Inflammatory macrophage (primary cell): ENCODE data around the gene BMP8B.
A peak's percentile ranks its signal among the peaks of the same experiment; 100 is the strongest.
"Not testable (repeated sequence)": the region's sequence is repeated elsewhere in the genome, so short reads cannot be mapped to it uniquely, and the experiment has no call there.

ENCODE experiments used
- DNase-seq, 2 donors: peaks; one replicate each; pipeline ENCODE4 v3.0.0-alpha.2; 2020 to 2022

Gene BMP8B

GRCh38 chr1:39777306-39777705 is 11.4 kb downstream of the BMP8B start:
- no peak for DNase-seq

- no peak for DNase-seq
Measured at GRCh38 chr1:39776886-39777285, 11.8 kb downstream of the BMP8B start.

GRCh38 chr1:39776400-39776713 is 12.3 kb downstream of the BMP8B start:
- peak in 1 of 2 donors; percentile 25 for DNase-seq

GRCh38 chr1:39775676-39776399 is 12.8 kb downstream of the BMP8B start:
- DNase-seq: not testable (repeated sequence)

GRCh38 chr1:39775141-39775540 is 13.5 kb downstream of the BMP8B start:
- DNase-seq: not testable (repeated sequence)

- not testable (repeated sequence) for DNase-seq
Measured at GRCh38 chr1:39773369-39773979, 15.2 kb downstream of the BMP8B start.

GRCh38 chr1:39771022-39771532 is 17.6 kb downstream of the BMP8B start, which contains the start of gene OXCT2:
Gene OXCT2 (minus strand): TSS chr1:39771348. CDS start chr1:39771255, 93 bp downstream.
- not testable (repeated sequence) for DNase-seq

GRCh38 chr1:39770100-39771021 is 18.3 kb downstream of the BMP8B start:
- DNase-seq: peak in 1 of 2 donors; percentile 7

- DNase-seq: not testable (repeated sequence)
Measured at GRCh38 chr1:39769502-39769901, 19.2 kb downstream of the BMP8B start.

GRCh38 chr1:39766466-39766865 is 22.2 kb downstream of the BMP8B start:
- DNase-seq: not testable (repeated sequence)

- DNase-seq: not testable (repeated sequence)
Measured at GRCh38 chr1:39764512-39764911, 24.2 kb downstream of the BMP8B start.

GRCh38 chr1:39763619-39764374 is 24.9 kb downstream of the BMP8B start:
- DNase-seq: not testable (repeated sequence)

- DNase-seq: no peak
Measured at GRCh38 chr1:39762550-39763540, 25.8 kb downstream of the BMP8B start.

- DNase-seq: no peak
Measured at GRCh38 chr1:39761557-39762260, 27.0 kb downstream of the BMP8B start.

GRCh38 chr1:39761016-39761415 is 27.6 kb downstream of the BMP8B start:
- DNase-seq: no peak

GRCh38 chr1:39760074-39761008 is 28.3 kb downstream of the BMP8B start:
- no peak for DNase-seq

GRCh38 chr1:39759436-39759726 is 29.3 kb downstream of the BMP8B start:
- DNase-seq: no peak

GRCh38 chr1:39758556-39759435 is 29.9 kb downstream of the BMP8B start:
- no peak for DNase-seq
